Measurements from ENCODE around the gene MAGI1.

MAGI1 gene

DNA sequence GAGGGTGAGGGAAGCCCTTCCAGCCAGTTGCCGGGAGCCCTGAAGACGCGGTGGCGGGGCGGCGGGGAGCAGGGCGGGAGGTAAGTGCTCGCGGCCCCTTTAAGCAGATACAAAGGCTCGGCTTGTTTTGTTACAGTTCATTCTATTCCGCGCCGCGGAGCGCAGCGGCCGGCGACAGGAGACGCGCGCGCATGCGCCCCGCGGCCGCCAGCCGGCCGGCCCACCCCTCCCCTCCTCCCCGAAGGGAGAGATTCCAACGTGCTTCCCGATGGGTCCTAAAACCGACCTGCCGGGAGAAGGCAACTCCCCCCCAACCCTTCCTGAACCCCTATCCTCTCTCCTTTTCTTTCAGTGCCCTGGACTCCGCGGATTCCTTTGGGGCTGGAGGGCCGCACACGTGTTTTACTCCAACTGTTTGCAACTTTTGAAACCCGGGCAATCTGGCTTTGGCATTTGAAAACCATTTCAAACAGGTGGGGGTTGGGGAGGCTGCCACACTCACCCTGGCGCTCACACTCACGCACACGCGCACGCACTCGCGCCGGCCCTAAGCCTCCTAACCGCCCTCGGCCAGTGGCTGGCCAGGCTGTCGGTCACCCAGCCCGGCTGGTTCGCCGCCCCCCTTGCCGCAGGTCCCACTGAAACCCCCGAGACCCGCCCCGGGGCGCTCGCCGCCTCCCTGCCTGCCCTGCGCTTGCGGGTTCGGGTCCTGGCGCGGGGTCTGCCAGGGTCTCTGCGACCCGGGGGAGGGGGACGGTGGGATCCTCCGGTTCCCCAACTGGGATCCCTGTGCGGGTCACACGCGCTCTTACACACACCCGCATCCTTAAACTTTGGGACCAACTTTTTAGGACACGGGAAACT lies at the start of gene MAGI1:
Gene MAGI1, minus strand, starts transcription at position 193 of the 864 bp plus-strand sequence. CDS start 610 bp downstream, outside the sequence.
- peak within 1 kb of the TSS; percentile 89 for H3K4me3 ChIP-seq (ENCODE audit: low read depth, low read length)
- TF ChIP-seq, protein P1, sequence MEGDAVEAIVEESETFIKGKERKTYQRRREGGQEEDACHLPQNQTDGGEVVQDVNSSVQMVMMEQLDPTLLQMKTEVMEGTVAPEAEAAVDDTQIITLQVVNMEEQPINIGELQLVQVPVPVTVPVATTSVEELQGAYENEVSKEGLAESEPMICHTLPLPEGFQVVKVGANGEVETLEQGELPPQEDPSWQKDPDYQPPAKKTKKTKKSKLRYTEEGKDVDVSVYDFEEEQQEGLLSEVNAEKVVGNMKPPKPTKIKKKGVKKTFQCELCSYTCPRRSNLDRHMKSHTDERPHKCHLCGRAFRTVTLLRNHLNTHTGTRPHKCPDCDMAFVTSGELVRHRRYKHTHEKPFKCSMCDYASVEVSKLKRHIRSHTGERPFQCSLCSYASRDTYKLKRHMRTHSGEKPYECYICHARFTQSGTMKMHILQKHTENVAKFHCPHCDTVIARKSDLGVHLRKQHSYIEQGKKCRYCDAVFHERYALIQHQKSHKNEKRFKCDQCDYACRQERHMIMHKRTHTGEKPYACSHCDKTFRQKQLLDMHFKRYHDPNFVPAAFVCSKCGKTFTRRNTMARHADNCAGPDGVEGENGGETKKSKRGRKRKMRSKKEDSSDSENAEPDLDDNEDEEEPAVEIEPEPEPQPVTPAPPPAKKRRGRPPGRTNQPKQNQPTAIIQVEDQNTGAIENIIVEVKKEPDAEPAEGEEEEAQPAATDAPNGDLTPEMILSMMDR (conservative IDR thresholded peaks at IDR 0.05; ENCODE audit: low read depth, low read length): no peak
- peak; percentile 98 for DNase-seq (ENCODE audit: low read depth)

DNA sequence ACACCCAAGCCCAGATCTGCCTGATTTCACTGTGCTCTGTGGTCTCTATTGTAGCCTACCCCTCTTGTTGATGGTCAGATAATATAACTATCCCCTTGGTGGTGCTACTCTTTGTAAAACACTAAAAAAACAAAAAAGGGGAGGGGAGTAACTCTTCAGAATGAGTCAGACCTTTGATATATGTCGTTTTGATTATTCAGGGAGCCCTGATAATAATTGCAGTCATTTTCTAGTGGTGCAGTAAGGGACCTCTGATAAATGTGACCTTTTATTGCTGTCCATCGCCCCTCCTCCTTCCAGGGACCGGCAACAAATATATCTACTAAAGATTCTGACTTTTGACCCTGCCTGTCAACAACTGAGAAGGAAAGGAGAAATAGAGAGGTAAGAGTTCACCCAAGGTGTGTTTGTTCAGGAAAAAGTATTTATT lies 45.1 kb upstream of the MAGI1 start:
- H3K4me3 ChIP-seq (ENCODE audit: low read depth, low read length): no peak overlapping the region
- no peak for DNase-seq (ENCODE audit: low read depth)
- TF ChIP-seq, protein P1 (conservative IDR thresholded peaks at IDR 0.05; ENCODE audit: low read depth, low read length): no peak

DNA sequence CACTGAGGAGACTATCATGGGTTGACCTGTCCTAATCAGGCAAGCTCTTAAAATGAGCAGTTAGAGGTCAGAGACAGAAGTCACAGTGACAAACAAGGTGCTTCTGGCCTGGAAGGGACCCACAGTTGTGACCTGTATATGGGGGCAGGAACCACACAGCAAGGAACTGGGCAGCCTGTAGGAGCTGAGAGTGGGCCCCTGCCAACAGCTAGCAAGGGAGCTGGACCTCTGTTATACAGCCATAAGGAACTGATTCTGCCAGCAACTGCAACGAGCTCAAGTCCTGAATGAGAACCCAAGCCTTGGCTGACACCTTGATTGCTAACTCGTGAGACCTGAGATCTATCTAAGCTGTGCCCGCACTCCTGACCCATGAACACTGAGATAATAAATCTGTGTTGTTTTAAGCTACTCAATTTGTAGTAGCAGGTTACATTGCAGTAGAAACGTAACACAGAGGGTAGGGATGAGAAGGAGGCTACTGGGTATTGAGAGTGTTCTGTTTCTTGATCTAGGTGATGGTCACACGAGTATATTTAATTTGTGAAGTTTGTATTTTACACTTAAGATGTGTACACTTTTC lies 44.5 kb upstream of the MAGI1 start:
- DNase-seq (ENCODE audit: low read depth): no peak
- H3K4me3 ChIP-seq (ENCODE audit: low read depth, low read length): no peak overlapping the region
- TF ChIP-seq, protein P1 (conservative IDR thresholded peaks at IDR 0.05; ENCODE audit: low read depth, low read length): no peak

DNA sequence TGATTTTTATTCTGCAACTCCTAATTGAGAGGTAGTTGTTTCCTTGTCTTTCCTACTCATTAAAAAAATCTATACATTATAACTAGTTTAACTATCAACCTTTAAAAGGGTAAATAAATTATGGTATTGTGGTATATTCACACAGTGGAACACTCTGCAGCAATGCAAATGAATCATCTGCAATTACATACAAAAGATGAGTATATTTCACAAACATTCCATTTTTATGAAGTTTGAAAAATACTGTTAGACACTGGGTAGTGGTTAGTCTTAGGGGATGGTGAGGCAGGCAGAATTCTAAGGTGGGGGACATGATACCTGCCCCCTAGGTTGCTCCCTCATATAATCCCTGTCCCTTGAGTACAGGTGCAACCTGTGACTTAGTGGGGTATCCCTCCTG lies 44.0 kb upstream of the MAGI1 start:
- H3K4me3 ChIP-seq (ENCODE audit: low read depth, low read length): no peak overlapping the region
- TF ChIP-seq, protein P1 (conservative IDR thresholded peaks at IDR 0.05; ENCODE audit: low read depth, low read length): no peak
- DNase-seq (ENCODE audit: low read depth): no peak

DNA sequence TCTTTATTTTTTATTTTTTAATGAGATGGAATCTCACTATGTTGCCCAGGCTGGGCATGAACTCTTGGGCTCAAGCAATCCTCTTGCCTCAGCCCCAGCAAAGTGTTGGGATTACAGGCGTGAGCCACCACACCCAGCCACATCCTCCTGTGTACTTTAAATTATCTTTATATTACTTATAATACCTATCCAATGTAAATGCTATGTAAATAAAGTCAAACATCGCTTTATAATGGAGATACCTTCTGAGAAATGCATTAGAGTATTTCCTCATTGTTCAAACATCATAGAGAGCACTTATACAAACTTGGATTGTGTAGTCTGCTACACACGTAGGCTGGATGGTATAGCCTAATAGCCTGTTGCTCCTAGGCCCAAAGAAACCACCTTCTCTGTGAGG lies 41.4 kb upstream of the MAGI1 start:
- TF ChIP-seq, protein P1 (conservative IDR thresholded peaks at IDR 0.05; ENCODE audit: low read depth, low read length): no peak
- DNase-seq (ENCODE audit: low read depth): no peak
- no peak overlapping the region for H3K4me3 ChIP-seq (ENCODE audit: low read depth, low read length)

DNA sequence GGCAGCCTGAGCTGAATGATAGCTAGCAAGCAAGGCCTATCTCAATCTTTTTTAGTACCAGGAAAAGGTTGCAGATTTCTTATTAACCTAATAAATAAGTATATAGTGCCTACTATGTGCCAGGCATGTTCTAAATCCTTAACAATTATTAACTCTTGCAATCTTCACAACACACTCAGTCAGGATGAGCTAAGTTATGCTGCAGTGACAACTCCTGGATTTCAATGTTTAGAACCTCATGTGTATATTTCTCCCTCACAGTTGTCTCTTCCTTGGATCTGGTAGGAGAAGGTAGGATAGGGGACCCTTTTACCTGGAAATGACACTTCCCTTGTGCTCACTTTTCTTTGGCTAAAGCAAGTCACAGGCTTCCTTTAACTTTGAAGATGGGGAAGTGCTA lies 39.3 kb upstream of the MAGI1 start:
- DNase-seq (ENCODE audit: low read depth): no peak
- TF ChIP-seq, protein P1 (conservative IDR thresholded peaks at IDR 0.05; ENCODE audit: low read depth, low read length): no peak
- no peak overlapping the region for H3K4me3 ChIP-seq (ENCODE audit: low read depth, low read length)

Measured in choroid plexus epithelial cell (primary cell).